Activated CD8-positive, alpha-beta T cell treated with anti-CD3 and anti-CD28 coated beads for 36 hours (primary cell): ENCODE data around the gene ADRA2C. TPM values are rescaled to one million over a fixed set of nuclear protein-coding genes. Genes with fewer than 3 reads are reported as not detected.

ENCODE experiments used
- ATAC-seq: fragments of 200-7000 bp; cut with Tn5 transposase; one replicate; pipeline ENCODE4 v1.10.0; 2021; ENCODE audit warnings: mild to moderate bottlenecking, moderate library complexity
- CTCF ChIA-PET: fragments of 350-600 bp; sonication (Branson Sonifier 250); formaldehyde crosslinking; loops from one replicate; lab custom pipeline; 2021; ENCODE audit warnings: antibody characterized with exemption; lab: Charles Lee
- POLR2A ChIA-PET: fragments of 350-600 bp; sonication (Branson Sonifier 250); formaldehyde crosslinking; loops from one replicate; lab custom pipeline; 2021; ENCODE audit warnings: antibody characterized with exemption; lab: Charles Lee
- DNase-seq: peaks from one replicate; pipeline ENCODE4 v3.0.0-alpha.2; 2020
- H3K27ac Mint-ChIP-seq: one replicate; pipeline ENCODE4 v1.8.0; 2021; ENCODE audit warnings: mild to moderate bottlenecking, mixed read lengths
- H3K27me3 Mint-ChIP-seq: one replicate; pipeline ENCODE4 v1.8.0; 2021; ENCODE audit warnings: mixed read lengths
- H3K36me3 Mint-ChIP-seq: one replicate; pipeline ENCODE4 v1.8.0; 2021; ENCODE audit warnings: low read depth, mixed read lengths
- H3K4me1 Mint-ChIP-seq: one replicate; pipeline ENCODE4 v1.8.0; 2021; ENCODE audit warnings: low read depth, mixed read lengths
- H3K4me3 Mint-ChIP-seq: one replicate; pipeline ENCODE4 v1.8.0; 2021; ENCODE audit warnings: mild to moderate bottlenecking, moderate library complexity, mixed read lengths
- H3K9me3 Mint-ChIP-seq: one replicate; pipeline ENCODE4 v1.8.0; 2021; ENCODE audit warnings: mixed read lengths
- intact Hi-C: fragments of 100-400 bp; cut with micrococcal nuclease; formaldehyde crosslinking; loops from one replicate; pipeline ENCODE4 v1.10.0; 2022
- total RNA-seq, 2 experiments: library from RNA; stranded (reverse); gene quantifications; one replicate each; pipeline ENCODE4 v1.2.3, GENCODE V29; 2021
- TF ChIP-seq, protein P1 (sequence below): fragments of 200-600 bp; IDR thresholded peaks from one replicate; pipeline ENCODE4 v1.8.0; 2022; ENCODE audit warnings: antibody characterized with exemption, mild to moderate bottlenecking

Gene ADRA2C
- total RNA-seq, 2 experiments from 2014 or later: 0.27 TPM; not detected in 1

GRCh38 chr4:3749081-3749480 lies 17.1 kb upstream of the ADRA2C start:
- intact Hi-C loops: no loop called here
- TF ChIP-seq, protein P1, sequence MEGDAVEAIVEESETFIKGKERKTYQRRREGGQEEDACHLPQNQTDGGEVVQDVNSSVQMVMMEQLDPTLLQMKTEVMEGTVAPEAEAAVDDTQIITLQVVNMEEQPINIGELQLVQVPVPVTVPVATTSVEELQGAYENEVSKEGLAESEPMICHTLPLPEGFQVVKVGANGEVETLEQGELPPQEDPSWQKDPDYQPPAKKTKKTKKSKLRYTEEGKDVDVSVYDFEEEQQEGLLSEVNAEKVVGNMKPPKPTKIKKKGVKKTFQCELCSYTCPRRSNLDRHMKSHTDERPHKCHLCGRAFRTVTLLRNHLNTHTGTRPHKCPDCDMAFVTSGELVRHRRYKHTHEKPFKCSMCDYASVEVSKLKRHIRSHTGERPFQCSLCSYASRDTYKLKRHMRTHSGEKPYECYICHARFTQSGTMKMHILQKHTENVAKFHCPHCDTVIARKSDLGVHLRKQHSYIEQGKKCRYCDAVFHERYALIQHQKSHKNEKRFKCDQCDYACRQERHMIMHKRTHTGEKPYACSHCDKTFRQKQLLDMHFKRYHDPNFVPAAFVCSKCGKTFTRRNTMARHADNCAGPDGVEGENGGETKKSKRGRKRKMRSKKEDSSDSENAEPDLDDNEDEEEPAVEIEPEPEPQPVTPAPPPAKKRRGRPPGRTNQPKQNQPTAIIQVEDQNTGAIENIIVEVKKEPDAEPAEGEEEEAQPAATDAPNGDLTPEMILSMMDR: no peak
- H3K27me3 Mint-ChIP-seq: peaks cover 23% of the 10 kb centered on the region
- H3K36me3 Mint-ChIP-seq: no peaks in the 10 kb centered on the region
- H3K9me3 Mint-ChIP-seq: peaks cover 1% of the 10 kb centered on the region
- no peak overlapping the region for H3K27ac Mint-ChIP-seq
- ATAC-seq (no peak), DNase-seq (no peak)
- ChIA-PET CTCF (interaction anchor here (2.8 kb wide), 1 partner anchor 132 kb away, joined by 13 read pairs; no protein-coding TSS in a partner anchor), POLR2A (no interaction called here)
- H3K4me3 Mint-ChIP-seq: no peak overlapping the region
- no peaks in the 10 kb centered on the region for H3K4me1 Mint-ChIP-seq

DNA sequence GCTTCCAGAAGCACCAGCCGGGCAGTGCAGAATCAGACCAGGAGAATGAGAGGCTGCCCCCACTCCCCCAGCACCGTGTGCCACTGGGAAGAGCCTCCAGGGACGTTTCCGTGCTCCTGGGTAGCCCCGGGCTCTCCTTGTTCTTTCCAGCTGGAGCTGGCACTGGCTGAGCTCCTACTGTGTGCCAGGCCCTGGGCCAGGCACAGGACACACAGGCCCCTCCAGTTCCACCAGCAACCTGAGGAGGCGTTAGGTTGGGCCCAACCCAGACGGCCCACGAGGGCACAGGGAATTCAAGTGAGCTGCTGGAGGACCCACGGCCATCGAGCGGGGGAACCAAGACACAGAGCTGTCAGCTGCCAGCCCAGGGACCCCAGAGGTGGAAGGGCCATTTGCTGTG lies 15.9 kb upstream of the ADRA2C start:
- ATAC-seq: no peak
- DNase-seq: no peak
- Mint-ChIP-seq H3K27me3 (peaks cover 14% of the 10 kb centered on the region), H3K36me3 (no peaks in the 10 kb centered on the region), H3K9me3 (peaks cover 1% of the 10 kb centered on the region), H3K4me1 (no peaks in the 10 kb centered on the region), H3K4me3 (no peak overlapping the region), H3K27ac (no peak overlapping the region)
- TF ChIP-seq, protein P1: no peak
- ChIA-PET CTCF (no interaction called here), POLR2A (no interaction called here)
- intact Hi-C loops: no loop called here

DNA sequence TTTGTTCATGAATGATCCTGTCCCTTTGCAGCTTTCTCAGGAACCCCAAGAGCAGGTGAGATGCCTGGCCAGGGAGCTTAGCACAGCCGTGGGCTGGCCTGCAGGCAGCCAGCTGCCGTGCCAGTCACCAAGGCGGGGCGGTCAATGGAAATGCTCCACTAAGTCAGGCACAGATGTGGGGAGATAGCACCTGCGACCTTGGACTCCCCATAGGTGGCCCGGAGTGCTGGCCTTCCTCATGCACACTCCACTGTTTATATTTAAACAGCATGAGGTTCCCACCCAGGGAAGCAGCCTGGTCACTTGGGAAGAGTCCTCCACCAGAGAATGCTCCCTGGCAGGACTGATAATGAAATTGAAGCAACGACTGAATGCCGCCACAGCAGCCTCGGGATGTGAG lies 14.2 kb upstream of the ADRA2C start:
- intact Hi-C loops: no loop called here
- no peak for DNase-seq
- no peaks in the 10 kb centered on the region for H3K9me3 Mint-ChIP-seq
- TF ChIP-seq, protein P1: no peak
- H3K27ac Mint-ChIP-seq: no peak overlapping the region
- peaks cover 7% of the 10 kb centered on the region for H3K27me3 Mint-ChIP-seq
- no peak overlapping the region for H3K4me3 Mint-ChIP-seq
- ChIA-PET CTCF (no interaction called here), POLR2A (no interaction called here)
- no peaks in the 10 kb centered on the region for H3K36me3 Mint-ChIP-seq
- ATAC-seq: no peak
- H3K4me1 Mint-ChIP-seq: no peaks in the 10 kb centered on the region

DNA sequence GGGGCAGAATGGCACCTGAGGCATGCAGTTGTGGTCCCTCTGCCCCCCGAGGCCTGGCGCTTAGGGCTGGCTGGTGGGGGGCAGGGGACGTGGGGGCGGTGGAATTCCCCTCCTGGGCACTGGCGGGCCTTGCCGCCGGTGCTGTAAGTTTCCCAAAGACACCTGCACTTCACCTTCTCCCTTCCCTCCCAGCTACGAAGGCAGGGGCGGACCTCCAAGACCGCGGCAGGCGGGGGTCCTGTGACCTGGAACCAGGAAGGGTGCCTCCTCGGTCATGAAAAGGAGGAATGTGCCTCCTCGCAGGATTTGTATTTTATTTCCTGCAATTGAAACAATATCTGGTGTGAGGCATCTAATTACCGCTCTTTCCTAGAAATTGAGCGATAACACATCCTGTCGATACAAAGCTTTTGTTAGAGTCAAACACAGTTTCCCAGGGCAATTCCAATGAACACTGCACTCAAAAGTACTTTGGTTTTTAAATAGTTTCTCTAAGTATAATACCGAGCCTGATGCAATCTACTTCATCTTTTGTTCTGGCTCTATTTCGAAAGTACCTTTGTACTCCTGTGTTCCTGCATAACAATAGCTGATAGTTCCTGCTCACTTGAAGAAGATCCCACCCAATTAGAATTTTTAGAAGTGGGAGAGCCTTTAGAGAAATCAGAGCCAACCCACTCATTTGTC lies 12.3 kb upstream of the ADRA2C start:
- TF ChIP-seq, protein P1: no peak
- DNase-seq (no peak), ATAC-seq (no peak)
- POLR2A ChIA-PET: no interaction called here
- peaks cover 2% of the 10 kb centered on the region for H3K27me3 Mint-ChIP-seq
- CTCF ChIA-PET: no interaction called here
- no peaks in the 10 kb centered on the region for H3K36me3 Mint-ChIP-seq
- no peaks in the 10 kb centered on the region for H3K4me1 Mint-ChIP-seq
- no peak overlapping the region for H3K27ac Mint-ChIP-seq
- no peak overlapping the region for H3K4me3 Mint-ChIP-seq
- intact Hi-C loops: no loop called here
- H3K9me3 Mint-ChIP-seq: no peaks in the 10 kb centered on the region

GRCh38 chr4:3756343-3757059 lies 9.7 kb upstream of the ADRA2C start:
- no peak for ATAC-seq
- no peak for DNase-seq
- intact Hi-C loops: no loop called here
- no peak overlapping the region for H3K27ac Mint-ChIP-seq
- no peaks in the 10 kb centered on the region for H3K9me3 Mint-ChIP-seq
- no peaks in the 10 kb centered on the region for H3K36me3 Mint-ChIP-seq
- H3K4me1 Mint-ChIP-seq: no peaks in the 10 kb centered on the region
- ChIA-PET POLR2A (no interaction called here), CTCF (no interaction called here)
- H3K4me3 Mint-ChIP-seq: no peak overlapping the region
- TF ChIP-seq, protein P1: no peak
- H3K27me3 Mint-ChIP-seq: no peaks in the 10 kb centered on the region
